ENCODE results near the gene ELN. TPM values are rescaled to one million over a fixed set of nuclear protein-coding genes. Genes with fewer than 3 reads are reported as not detected.

Gene ELN
- total and polyA plus RNA-seq, 2 of the 4 experiments (the other 2 are of a cell fraction) = 2.2 to 14.3 TPM

- no peak overlapping the region for H4K91ac ChIP-seq (ENCODE audit: insufficient read depth, low read depth, low read length)
- ChIA-PET POLR2A (ENCODE audit: unreplicated experiment) (no interaction called here), CTCF (no interaction called here)
- no peaks in the 10 kb centered on the region for H4K20me1 ChIP-seq (ENCODE audit: insufficient read depth, low read length)
- no peaks in the 10 kb centered on the region; the same call in 1 of the 2 replicates for H3K9me1 ChIP-seq (ENCODE audit: insufficient read depth, low read length)
- ATAC-seq (ENCODE audit: low read depth) = peak; percentile 64; the same call in 1 of the 2 replicates
- 59% methylated on average over 5 of the region's 16 CpGs; no CpG with 5 or more reads in 1 of the 2 experiments for WGBS, 2 experiments (ENCODE audit: extremely low coverage in 2 of 2, insufficient read length in 1 of 2)
- no peak overlapping the region for H3K4me3 ChIP-seq (ENCODE audit: insufficient read depth, low read depth, low read length)
- H3K9me3 ChIP-seq (ENCODE audit: control insufficient read depth, insufficient read depth, low read length) = no peaks in the 10 kb centered on the region
- H2BK120ac ChIP-seq (ENCODE audit: low read depth, low read length) = no peak overlapping the region
- H3K79me1 ChIP-seq (ENCODE audit: low read depth in 1 of 2, low read length in 2 of 2) = no peaks in the 10 kb centered on the region
- no peak overlapping the region for H3K9ac ChIP-seq (ENCODE audit: low read depth, low read length)
- intact Hi-C loops (cut with micrococcal nuclease) (no loop called here), in situ Hi-C loops (cut with MboI; ENCODE audit: low sequenced_read_pairs) (no loop called here), dilution Hi-C loops (cut with HindIII; ENCODE audit: low sequenced_read_pairs, unreplicated experiment) (no loop called here)
- no peak overlapping the region for H2AK9ac ChIP-seq (replicated peaks; ENCODE audit: low read depth, low read length, poor library complexity)
- H4K8ac ChIP-seq (ENCODE audit: low read depth in 2 of 2, low read length in 2 of 2) = no peak overlapping the region
- H2BK15ac ChIP-seq (ENCODE audit: low read depth, low read length) = no peak overlapping the region
- H3K27ac ChIP-seq (ENCODE audit: insufficient read depth, low read length) = no peak overlapping the region
- no peaks in the 10 kb centered on the region for H3K4me1 ChIP-seq (ENCODE audit: control insufficient read depth, insufficient read depth, low read length)
- no peaks in the 10 kb centered on the region; the same call in 1 of the 2 replicates for H3K27me3 ChIP-seq (ENCODE audit: control insufficient read depth, insufficient read depth, low read length)
- no peak overlapping the region for H3K4ac ChIP-seq (ENCODE audit: low read depth, low read length)
- H3K18ac ChIP-seq (ENCODE audit: low read depth, low read length) = no peak overlapping the region
- DNase-seq = no peak
- H3K4me2 ChIP-seq (ENCODE audit: low read depth, low read length) = no peak overlapping the region
- no peak overlapping the region for H4K5ac ChIP-seq (ENCODE audit: low read depth, low read length)
- no peak for TF ChIP-seq RFX5 (IDR thresholded peaks at IDR 0.05; ENCODE audit: low read depth, low read length)
- TF ChIP-seq CTCF (conservative IDR thresholded peaks at IDR 0.05; ENCODE audit: low read depth, low read length) = peak; percentile 31; the same call in 1 of the 2 replicates
- peak; percentile 53 for TF ChIP-seq RAD21 (IDR thresholded peaks at IDR 0.05; ENCODE audit: low read length)
- TF ChIP-seq SMC3 (IDR thresholded peaks at IDR 0.05; ENCODE audit: low read depth, low read length) = peak; percentile 28; the same call in 1 of the 2 replicates
- H3K14ac ChIP-seq (replicated peaks; ENCODE audit: low read depth, low read length) = no peak overlapping the region
- no peak overlapping the region for H2BK5ac ChIP-seq (ENCODE audit: low read depth, low read length, poor library complexity, severe bottlenecking)
- BruUV-seq (replicated peaks) = no TSS peak
- H2AK5ac ChIP-seq (ENCODE audit: low read depth, low read length) = no peak overlapping the region
- no peak overlapping the region for H3K56ac ChIP-seq (ENCODE audit: extremely low read depth, insufficient read depth, low read length)
- no peak overlapping the region for H2AFZ ChIP-seq (replicated peaks; ENCODE audit: low read length, poor library complexity)
- H3K23ac ChIP-seq (ENCODE audit: low read depth, low read length) = no peak overlapping the region
- peaks cover 2% of the 10 kb centered on the region; the same call in 1 of the 2 replicates for H3K36me3 ChIP-seq (ENCODE audit: control insufficient read depth, insufficient read depth, low read length)
- H2BK20ac ChIP-seq (ENCODE audit: low read depth, low read length) = no peak overlapping the region
Observed at GRCh38 chr7:74051629-74052410, 23.8 kb downstream of the ELN start.

Data from IMR-90 (cell line).